H1 (cell line): ENCODE data around the gene SCAF11. TPM values are rescaled to one million over a fixed set of nuclear protein-coding genes. Genes with fewer than 3 reads are reported as not detected.

Experiments used
- ASH2L ChIP-seq: fragments of 200-600, 300-600 bp; sonication (generic); IDR thresholded peaks from one replicate; pipeline ENCODE4 v1.7.1; 2017; ENCODE audit warnings: low read length
- ATF2 ChIP-seq: IDR thresholded peaks from 2 replicates; pipeline ENCODE4 v1.6.1; 2012; ENCODE audit warnings: low read length, inconsistent platforms
- BCL11A ChIP-seq, 2 experiments: IDR thresholded peaks; one replicate each; pipeline ENCODE4 v1.6.1; 2011; ENCODE audit warnings: low read depth in 2 of 2, low read length in 2 of 2, mild to moderate bottlenecking in 2 of 2
- CBX8 ChIP-seq: fragments of 300-800, 300-1000 bp; sonication (generic); IDR thresholded peaks from 2 replicates; pipeline ENCODE4 v1.7.1; 2016; ENCODE audit warnings: low read depth, low read length, borderline replicate concordance
- CHD2 ChIP-seq: IDR thresholded peaks from 2 replicates; pipeline ENCODE4 v1.6.1; 2012; ENCODE audit warnings: low read length, improper control_type of control experiment
- E2F6 ChIP-seq: IDR thresholded peaks from 2 replicates; pipeline ENCODE4 v1.6.1; 2012; ENCODE audit warnings: inconsistent platforms
- EP300 ChIP-seq, 2 experiments: IDR thresholded peaks; 1 replicate in 1 of 2; 2 replicates in 1 of 2; pipeline ENCODE4 v1.6.1; 2011 to 2012; ENCODE audit warnings: low read depth in 2 of 2, low read length in 2 of 2, mild to moderate bottlenecking in 2 of 2, borderline replicate concordance in 1 of 2, inconsistent platforms in 1 of 2, moderate library complexity in 1 of 2
- GABPA ChIP-seq: IDR thresholded peaks from 2 replicates; pipeline ENCODE4 v1.6.1; 2011; ENCODE audit warnings: mild to moderate bottlenecking, low read length, moderate library complexity, borderline replicate concordance; ENCODE audit not compliant: insufficient read depth
- HDAC2 ChIP-seq, 2 experiments: fragments of 300-600 bp in 1 of 2; sonication (generic) in 1 of 2; IDR thresholded peaks; 2 replicates each; pipeline ENCODE4 v1.6.1; 2011 to 2012; ENCODE audit warnings: low read depth in 2 of 2, low read length in 2 of 2, mild to moderate bottlenecking in 2 of 2, moderate library complexity in 2 of 2, borderline replicate concordance in 1 of 2, inconsistent platforms in 1 of 2
- JUN ChIP-seq: IDR thresholded peaks from 2 replicates; pipeline ENCODE4 v1.6.1; 2011; ENCODE audit warnings: low read depth, mild to moderate bottlenecking, improper control_type of control experiment, low read length
- KDM1A ChIP-seq: fragments of 200-600, 300-600 bp; sonication (generic); IDR thresholded peaks from 2 replicates; pipeline ENCODE4 v1.7.1; 2016; ENCODE audit warnings: mild to moderate bottlenecking, low read length, borderline replicate concordance
- KDM4A ChIP-seq: IDR thresholded peaks from one replicate; pipeline ENCODE4 v1.7.1; 2012; ENCODE audit warnings: low read depth, mild to moderate bottlenecking, moderate library complexity, low read length, inconsistent platforms; ENCODE audit not compliant: severe bottlenecking
- MAFK ChIP-seq: IDR thresholded peaks from 2 replicates; pipeline ENCODE4 v1.6.1; 2012; ENCODE audit warnings: low read depth, mild to moderate bottlenecking, improper control_type of control experiment, low read length
- POLR2A ChIP-seq, 2 experiments: IDR thresholded peaks; 1 replicate in 1 of 2; 2 replicates in 1 of 2; pipeline ENCODE4 v1.6.1; 2011; ENCODE audit warnings: low read depth in 2 of 2, low read length in 2 of 2, mild to moderate bottlenecking in 2 of 2; ENCODE audit errors: control extremely low read depth in 1 of 2
- RBBP5 ChIP-seq: IDR thresholded peaks from 2 replicates; pipeline ENCODE4 v1.7.1; 2012; ENCODE audit warnings: low read depth, mild to moderate bottlenecking, inconsistent platforms, low read length, moderate library complexity, borderline replicate concordance
- SIRT6 ChIP-seq: IDR thresholded peaks from one replicate; pipeline ENCODE4 v1.7.1; 2012; ENCODE audit warnings: low read length, inconsistent platforms
- SUZ12 ChIP-seq: fragments of 200-600 bp; sonication (generic); IDR thresholded peaks from 2 replicates; pipeline ENCODE4 v1.6.1; 2012; ENCODE audit warnings: mild to moderate bottlenecking, inconsistent platforms, low read length, moderate library complexity, mixed read lengths
- TAF1 ChIP-seq: IDR thresholded peaks from 2 replicates; pipeline ENCODE4 v1.6.1; 2011; ENCODE audit warnings: mild to moderate bottlenecking, low read depth, low read length
- TCF12 ChIP-seq: IDR thresholded peaks from 2 replicates; pipeline ENCODE4 v1.6.1; 2011; ENCODE audit warnings: low read depth, mild to moderate bottlenecking, low read length
- USF2 ChIP-seq: IDR thresholded peaks from 2 replicates; pipeline ENCODE4 v1.6.1; 2011; ENCODE audit warnings: low read length, improper control_type of control experiment
- polyA plus RNA-seq, 7 experiments: library from polyadenylated mRNA; depleted of rRNA in 3 of 7; stranded (reverse) in 5 of 7; unstranded in 2 of 7; fragments of >200 nt in 5 of 7; fragments of 200-250 nt in 2 of 7; gene quantifications; 1 replicate in 5 of 7; 2 replicates in 1 of 7; 4 replicates in 1 of 7; pipeline versions ENCODE4 v1.2.1 to v1.2.3, GENCODE V29; 2011 to 2013; ENCODE audit warnings: missing spikeins in 2 of 7, mixed read lengths in 2 of 7
- total RNA-seq: library from RNA; stranded (reverse); fragmentation: NEBNext Ultra II Directional; extraction: Animal tissue kit (Norgen Biotek cat#: 25700); gene quantifications from 2 replicates; pipeline ENCODE4 v1.2.1, GENCODE V29; 2021

SCAF11 gene
- total and polyA plus RNA-seq, 2 of the 8 experiments (the other 6 are each of a cell fraction or from before 2014, with no cell fraction given) = 15.1 to 77.8 TPM

- TF ChIP-seq KDM4A (peak; percentile 89), SUZ12 (no peak), USF2 (no peak), CBX8 (no peak), GABPA (no peak), MAFK (no peak), TAF1 (peak; percentile 29; the same call in 1 of the 2 replicates), BCL11A (IDR thresholded peaks at IDR 0.05; ENCODE audit: low read depth in 2 of 2, low read length in 2 of 2) (no peak), E2F6 (peak; percentile 20; the same call in 1 of the 2 replicates), TCF12 (no peak), POLR2A (IDR thresholded peaks at IDR 0.05; ENCODE audit: control extremely low read depth in 1 of 2, low read depth in 2 of 2, low read length in 2 of 2) (peak in 1 of 2 experiments; percentile 46; a peak in 1 of 3 replicates), HDAC2 (IDR thresholded peaks at IDR 0.05; ENCODE audit: borderline replicate concordance in 1 of 2, low read depth in 2 of 2, low read length in 2 of 2) (0 out of 4 replicates have a peak, but pooled peaks of 1 of the 2 experiments have one; percentile 56), EP300 (IDR thresholded peaks at IDR 0.05; ENCODE audit: borderline replicate concordance in 1 of 2, low read depth in 2 of 2, low read length in 2 of 2) (no peak), ASH2L (peak; percentile 99), CHD2 (no peak), SIRT6 (no peak), JUN (no peak), ATF2 (no peak), RBBP5 (peak; percentile 90), KDM1A (no peak)
These were observed 480 bp downstream of the SCAF11 start (continued) for GRCh38 chr12:45989721-45990467.
